Body of pancreas (tissue), 4 donors: ENCODE results near the gene DRC7.

Experiments used
- POLR2A ChIP-seq, 3 donors: fragments of 450-650 bp; IDR thresholded peaks; one replicate each; pipeline ENCODE4 v1.6.1; 2016; ENCODE audit warnings: antibody characterized with exemption in 3 of 3, mild to moderate bottlenecking in 2 of 3
- TF ChIP-seq, protein P1 (sequence below), 7 experiments: fragments of 450-650 bp in 4 of 7; fragments of 200-600 bp in 3 of 7; sonication (generic) in 3 of 7; IDR thresholded peaks; one replicate each; pipeline ENCODE4 v1.5.1; 2016 to 2019; ENCODE audit warnings: antibody characterized with exemption in 7 of 7

DNA sequence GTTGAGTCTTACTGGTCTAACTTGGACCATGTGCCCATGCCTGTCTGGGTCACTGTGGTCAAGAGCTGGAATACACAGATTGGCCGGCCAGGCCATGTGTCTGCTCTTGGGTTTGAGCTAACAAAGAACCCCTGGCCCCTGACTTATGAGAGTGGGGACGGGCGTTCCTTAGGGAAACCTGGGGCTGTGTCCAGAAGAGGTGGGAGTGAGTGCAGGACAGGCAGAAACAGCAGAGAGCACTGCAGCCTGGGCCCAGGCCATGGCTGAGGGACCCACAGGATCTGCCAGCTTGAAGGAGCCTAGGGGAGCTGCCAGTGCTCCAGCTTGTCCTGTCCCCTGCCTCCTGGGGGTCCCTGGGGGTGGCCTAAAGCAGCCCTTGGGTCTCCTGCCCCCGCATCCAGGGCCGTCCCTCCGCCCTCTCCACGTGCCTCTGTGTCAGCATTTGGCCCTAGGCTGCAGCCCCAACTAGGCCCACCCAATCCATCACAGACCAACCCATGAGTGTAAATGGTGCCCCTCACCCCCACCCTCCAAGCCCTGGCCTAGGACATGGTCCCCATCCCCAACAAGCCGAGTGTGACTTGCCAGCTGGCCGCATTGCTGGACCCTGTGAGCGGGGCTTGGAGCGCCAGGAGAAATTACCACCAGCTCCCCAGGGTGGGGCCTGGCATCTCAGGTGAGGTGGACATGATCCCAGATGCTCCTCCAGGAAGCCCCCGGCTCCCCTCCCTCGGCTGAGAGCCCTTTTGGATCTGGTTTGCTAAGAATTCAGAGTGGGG lies 12.5 kb upstream of the DRC7 start:
- TF ChIP-seq POLR2A (IDR thresholded peaks at IDR 0.05), result no peak
- TF ChIP-seq, protein P1, sequence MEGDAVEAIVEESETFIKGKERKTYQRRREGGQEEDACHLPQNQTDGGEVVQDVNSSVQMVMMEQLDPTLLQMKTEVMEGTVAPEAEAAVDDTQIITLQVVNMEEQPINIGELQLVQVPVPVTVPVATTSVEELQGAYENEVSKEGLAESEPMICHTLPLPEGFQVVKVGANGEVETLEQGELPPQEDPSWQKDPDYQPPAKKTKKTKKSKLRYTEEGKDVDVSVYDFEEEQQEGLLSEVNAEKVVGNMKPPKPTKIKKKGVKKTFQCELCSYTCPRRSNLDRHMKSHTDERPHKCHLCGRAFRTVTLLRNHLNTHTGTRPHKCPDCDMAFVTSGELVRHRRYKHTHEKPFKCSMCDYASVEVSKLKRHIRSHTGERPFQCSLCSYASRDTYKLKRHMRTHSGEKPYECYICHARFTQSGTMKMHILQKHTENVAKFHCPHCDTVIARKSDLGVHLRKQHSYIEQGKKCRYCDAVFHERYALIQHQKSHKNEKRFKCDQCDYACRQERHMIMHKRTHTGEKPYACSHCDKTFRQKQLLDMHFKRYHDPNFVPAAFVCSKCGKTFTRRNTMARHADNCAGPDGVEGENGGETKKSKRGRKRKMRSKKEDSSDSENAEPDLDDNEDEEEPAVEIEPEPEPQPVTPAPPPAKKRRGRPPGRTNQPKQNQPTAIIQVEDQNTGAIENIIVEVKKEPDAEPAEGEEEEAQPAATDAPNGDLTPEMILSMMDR (IDR thresholded peaks at IDR 0.05), result no peak
